ES-I3 (cell line): Measurements from ENCODE around the gene CORO2B.

ENCODE experiments used
- H3K36me3 ChIP-seq: 2 replicates; pipeline ENCODE4 v1.6.1; 2013; ENCODE audit warnings: mild to moderate bottlenecking, low read length, control low read depth, moderate library complexity; ENCODE audit not compliant: insufficient read depth
- H3K4me1 ChIP-seq: 2 replicates; pipeline ENCODE4 v1.6.1; 2013; ENCODE audit warnings: mild to moderate bottlenecking, control low read depth, low read length; ENCODE audit not compliant: insufficient read depth
- H3K9ac ChIP-seq: 2 replicates; pipeline ENCODE4 v1.6.1; 2013; ENCODE audit warnings: low read depth, mild to moderate bottlenecking, low read length, moderate library complexity
- H3K9me3 ChIP-seq: 2 replicates; pipeline ENCODE4 v1.6.1; 2013; ENCODE audit warnings: mild to moderate bottlenecking, low read length, moderate library complexity; ENCODE audit not compliant: control insufficient read depth, insufficient read depth

Gene CORO2B

DNA sequence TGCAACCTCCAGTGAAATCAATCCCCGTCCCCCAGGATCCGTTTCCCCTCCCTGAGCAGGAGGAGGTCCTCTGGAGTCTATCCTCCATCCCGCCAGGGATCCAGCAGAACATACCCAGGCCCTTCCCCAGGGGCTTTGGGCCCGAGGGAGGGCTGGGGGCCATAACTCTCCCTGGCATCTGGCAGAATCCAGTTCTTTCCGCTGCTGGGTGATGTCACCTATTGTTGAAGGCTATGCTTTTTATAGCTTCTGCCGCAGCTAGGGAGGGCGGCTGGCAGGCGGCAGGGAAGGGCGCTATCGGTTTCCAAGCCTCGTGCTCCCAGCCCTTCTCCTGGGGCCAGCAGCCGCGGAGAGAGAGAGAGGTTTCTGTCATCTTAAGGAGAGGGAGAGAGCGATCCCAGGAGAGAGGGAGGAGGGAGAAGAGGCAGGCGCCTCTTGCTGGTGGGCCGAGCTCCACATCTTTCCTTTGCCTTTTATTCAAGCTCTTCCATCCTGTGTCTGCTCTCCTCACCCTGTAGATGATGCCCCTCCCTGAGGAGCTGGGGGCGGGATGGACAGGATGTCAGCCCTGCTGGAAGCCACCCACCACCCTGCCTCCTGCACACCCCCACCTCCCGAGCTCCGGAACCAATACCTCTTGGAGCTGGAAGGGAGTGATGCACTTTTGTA is 121.8 kb downstream of the CORO2B start:
- H3K9me3 ChIP-seq = no peaks in the 10 kb centered on the region
- no peaks in the 10 kb centered on the region for H3K36me3 ChIP-seq
- peak overlapping the region; percentile 28; the same call in 1 of the 2 replicates for H3K9ac ChIP-seq
- H3K4me1 ChIP-seq = peaks cover 16% of the 10 kb centered on the region

DNA sequence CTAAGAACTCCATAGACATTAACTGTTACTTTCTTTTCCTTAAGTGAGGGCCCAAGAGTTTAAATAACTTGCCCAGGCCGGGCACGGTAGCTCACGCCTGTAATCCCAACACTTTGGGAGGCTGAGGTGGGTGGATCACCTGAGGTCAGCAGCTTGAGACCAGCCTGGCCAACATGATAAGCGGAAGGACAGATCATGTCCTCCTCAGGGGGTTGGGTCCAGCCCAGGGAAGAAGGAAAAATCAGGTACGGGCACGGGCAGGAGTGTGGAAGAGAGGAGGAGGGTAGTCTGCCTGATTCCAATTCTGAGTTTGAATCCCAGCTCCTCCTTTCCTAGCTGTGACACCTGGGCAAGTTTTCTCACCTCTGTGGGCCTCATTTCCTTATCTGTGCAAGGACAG is 123.1 kb downstream of the CORO2B start:
- Histone ChIP-seq H3K9ac (no peak overlapping the region), H3K9me3 (no peaks in the 10 kb centered on the region), H3K36me3 (no peaks in the 10 kb centered on the region), H3K4me1 (peaks cover 15% of the 10 kb centered on the region; the same call in 1 of the 2 replicates)

DNA sequence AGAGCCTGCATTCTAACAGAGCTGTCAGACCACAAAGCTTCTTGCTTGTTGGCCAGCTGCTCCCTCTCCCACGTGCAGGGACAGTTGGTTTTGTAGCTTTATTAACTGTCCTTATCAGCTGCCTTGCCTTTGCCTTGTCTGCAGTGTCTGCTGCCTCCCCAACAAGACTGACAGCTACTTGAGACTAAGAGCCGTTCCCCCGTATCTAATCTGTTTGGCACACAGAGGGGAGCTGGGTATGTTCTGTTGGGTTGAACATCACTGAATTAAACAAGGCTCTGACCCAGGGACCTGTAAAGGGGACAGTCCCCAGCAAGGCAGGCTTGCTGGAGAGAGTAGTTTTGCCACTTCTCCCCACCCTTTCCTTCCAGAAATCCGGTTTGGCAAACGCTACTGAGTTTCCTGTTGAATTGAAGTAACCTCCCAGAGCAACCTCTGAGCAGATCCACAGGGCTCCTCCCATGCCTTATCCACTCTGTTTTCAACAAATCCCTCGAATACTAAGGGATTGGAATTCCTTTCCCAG is 125.8 kb downstream of the CORO2B start:
- peaks cover 13% of the 10 kb centered on the region; the same call in 1 of the 2 replicates for H3K4me1 ChIP-seq
- no peaks in the 10 kb centered on the region for H3K36me3 ChIP-seq

DNA sequence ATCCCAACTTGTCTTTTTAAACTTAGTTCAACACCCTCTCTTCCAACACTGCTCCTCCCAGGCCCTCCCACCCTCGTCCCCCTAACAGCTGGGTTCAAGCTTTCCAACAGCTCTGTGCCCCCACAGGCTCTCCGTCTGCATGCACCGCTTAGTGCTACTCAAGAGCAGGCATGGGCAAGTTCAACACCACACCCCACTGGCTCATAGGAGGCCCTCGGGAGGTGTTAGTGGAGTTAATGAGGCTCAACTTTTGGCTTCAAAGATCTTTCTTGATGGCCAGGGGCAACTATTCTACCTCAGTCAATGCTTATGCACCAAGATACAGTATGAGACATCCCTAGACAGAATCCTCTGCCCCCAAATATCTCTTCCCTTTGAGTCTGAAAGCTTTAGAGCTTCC is 127.5 kb downstream of the CORO2B start:
- Histone ChIP-seq H3K9ac (no peak overlapping the region), H3K4me1 (peaks cover 4% of the 10 kb centered on the region; the same call in 1 of the 2 replicates), H3K9me3 (no peaks in the 10 kb centered on the region), H3K36me3 (no peaks in the 10 kb centered on the region)

More for the DNA sequence above, 125.8 kb downstream of the CORO2B start:
- Histone ChIP-seq H3K9ac (no peak overlapping the region), H3K9me3 (no peaks in the 10 kb centered on the region)

DNA sequence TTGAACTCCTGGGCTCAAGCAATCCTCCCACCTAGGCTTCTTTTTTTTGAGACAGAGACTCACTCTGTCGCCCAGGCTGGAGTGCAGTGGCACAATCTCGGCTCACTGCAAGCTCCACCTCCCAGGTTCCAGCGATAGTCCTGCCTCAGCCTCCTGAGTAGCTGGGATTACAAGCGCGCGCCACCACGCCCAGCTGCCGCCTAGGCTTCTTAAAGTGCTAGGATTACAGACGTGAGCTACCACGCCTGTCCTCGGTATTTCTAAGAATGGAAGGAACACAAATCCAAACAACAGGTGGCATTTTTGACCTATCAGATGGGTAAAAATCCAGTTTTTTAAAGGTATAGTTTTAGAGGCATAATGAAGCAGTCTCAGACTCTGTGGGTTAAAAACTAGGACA is 128.1 kb downstream of the CORO2B start:
- H3K9me3 ChIP-seq = no peaks in the 10 kb centered on the region
- no peaks in the 10 kb centered on the region for H3K36me3 ChIP-seq
- H3K4me1 ChIP-seq = peaks cover 4% of the 10 kb centered on the region; the same call in 1 of the 2 replicates
- H3K9ac ChIP-seq = no peak overlapping the region

DNA sequence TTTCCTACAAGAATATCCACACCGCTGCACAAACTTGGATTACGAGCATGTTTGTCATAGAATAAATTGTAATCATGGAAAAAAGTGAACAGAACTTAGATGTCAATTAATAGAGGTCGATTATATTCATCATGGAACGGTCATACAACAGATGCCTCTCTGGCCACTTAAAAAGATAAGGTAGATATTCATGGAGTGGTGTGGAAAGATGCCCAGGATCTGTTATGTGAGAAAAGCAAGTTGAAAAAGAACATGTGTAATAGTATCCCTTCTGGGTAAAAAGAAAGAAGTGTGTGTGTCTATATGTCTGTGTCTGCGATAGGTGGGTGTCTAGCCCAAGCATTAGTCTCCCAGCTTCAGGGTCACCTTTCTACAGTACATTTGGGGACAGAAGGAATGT is 128.6 kb downstream of the CORO2B start:
- no peak overlapping the region for H3K9ac ChIP-seq
- H3K36me3 ChIP-seq = no peaks in the 10 kb centered on the region
- H3K4me1 ChIP-seq = peaks cover under 1% of the 10 kb centered on the region; the same call in 1 of the 2 replicates
- H3K9me3 ChIP-seq = no peaks in the 10 kb centered on the region

DNA sequence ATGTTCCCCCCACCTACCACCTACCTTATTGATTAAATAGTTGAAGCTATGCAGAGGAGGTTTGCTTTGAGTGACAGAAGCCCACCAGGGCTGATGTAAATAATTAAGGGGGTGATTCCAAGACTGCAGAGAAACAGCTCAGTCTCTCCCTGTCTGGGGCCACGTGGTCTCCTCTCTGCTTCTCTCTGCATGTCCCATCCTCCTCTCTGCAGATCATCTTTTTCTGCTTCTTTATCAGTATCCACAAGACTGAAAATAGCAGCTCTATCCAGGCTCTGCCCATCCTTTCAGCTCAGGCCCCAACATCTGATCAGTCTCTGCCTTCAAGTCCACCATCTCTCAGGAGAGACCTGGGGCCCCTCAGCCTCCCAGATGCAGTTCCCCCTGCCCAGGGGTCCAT is 131.1 kb downstream of the CORO2B start:
- H3K4me1 ChIP-seq = no peaks in the 10 kb centered on the region
- no peak overlapping the region for H3K9ac ChIP-seq
- H3K36me3 ChIP-seq = no peaks in the 10 kb centered on the region
- H3K9me3 ChIP-seq = no peaks in the 10 kb centered on the region

DNA sequence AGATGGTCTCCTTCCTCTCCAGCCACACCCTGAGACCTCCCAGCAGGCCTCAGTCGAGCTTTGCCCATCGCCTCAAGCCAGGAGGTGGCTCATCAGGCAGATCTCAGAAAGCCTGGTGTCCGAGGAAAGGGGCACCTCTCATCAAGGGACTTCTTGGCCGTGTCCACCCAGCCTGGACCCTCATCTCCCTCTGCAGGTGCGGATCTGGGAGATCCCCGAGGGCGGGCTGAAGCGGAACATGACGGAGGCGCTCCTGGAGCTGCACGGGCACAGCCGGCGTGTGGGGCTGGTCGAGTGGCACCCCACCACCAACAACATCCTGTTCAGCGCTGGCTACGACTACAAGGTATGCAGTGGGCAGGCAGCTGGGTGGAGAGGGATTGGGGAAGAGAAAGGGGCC is 131.7 kb downstream of the CORO2B start:
- no peaks in the 10 kb centered on the region for H3K36me3 ChIP-seq
- H3K4me1 ChIP-seq = no peaks in the 10 kb centered on the region
- H3K9ac ChIP-seq = no peak overlapping the region
- no peaks in the 10 kb centered on the region for H3K9me3 ChIP-seq

DNA sequence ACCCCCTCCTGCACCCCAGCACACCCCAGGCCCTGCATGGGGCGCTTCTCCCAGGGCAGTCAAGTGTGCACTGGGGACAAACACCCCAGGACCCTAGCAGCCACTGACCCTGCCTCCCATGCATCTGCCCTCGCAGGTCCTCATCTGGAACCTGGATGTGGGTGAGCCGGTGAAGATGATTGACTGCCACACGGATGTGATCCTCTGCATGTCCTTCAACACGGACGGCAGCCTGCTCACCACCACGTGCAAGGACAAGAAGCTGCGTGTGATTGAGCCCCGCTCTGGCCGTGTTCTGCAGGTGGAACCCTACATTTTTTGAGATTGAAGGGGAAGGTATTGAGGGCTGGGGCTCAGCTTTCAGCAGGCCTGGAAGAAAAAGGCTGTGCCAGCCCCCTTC is 132.6 kb downstream of the CORO2B start:
- H3K9me3 ChIP-seq = no peaks in the 10 kb centered on the region
- no peaks in the 10 kb centered on the region for H3K4me1 ChIP-seq
- H3K9ac ChIP-seq = no peak overlapping the region
- H3K36me3 ChIP-seq = no peaks in the 10 kb centered on the region

DNA sequence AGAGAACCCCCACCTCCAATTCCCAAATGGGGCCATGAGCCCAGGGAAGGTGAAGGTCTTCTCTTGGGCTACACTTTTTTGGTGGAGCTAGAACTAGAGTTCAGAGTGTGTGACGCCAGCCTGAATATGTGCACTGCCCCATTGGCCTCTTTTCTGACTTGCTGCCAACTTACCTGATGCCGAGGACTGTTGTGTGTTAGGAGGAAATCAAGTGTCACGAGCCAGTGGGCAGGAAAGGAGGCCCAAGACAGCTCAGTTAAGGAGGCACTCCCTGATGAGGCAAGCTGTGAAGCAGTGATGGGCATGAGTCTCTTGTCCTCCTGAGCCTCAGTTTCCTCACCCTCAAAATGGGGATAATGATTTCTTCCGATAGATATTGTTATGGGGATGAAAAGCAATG is 134.1 kb downstream of the CORO2B start:
- no peaks in the 10 kb centered on the region for H3K36me3 ChIP-seq
- no peaks in the 10 kb centered on the region for H3K9me3 ChIP-seq
- H3K9ac ChIP-seq = no peak overlapping the region
- no peaks in the 10 kb centered on the region for H3K4me1 ChIP-seq

DNA sequence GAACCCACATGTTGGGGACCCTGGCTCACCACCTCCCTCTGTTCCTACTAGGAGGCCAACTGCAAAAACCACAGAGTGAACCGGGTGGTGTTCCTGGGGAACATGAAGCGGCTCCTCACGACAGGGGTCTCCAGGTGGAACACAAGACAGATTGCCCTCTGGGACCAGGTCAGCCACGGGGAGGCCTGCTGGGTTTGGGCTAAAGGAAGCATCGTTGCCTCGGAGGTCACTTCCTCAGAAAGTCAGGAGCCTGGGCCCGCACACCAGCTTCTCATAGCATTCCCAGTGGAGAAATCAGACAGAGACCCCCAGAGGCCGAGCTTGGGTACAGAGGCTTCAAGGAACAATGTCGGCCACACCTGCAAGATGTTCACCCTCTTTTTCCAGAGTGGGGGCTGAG is 135.1 kb downstream of the CORO2B start:
- Histone ChIP-seq H3K9me3 (no peaks in the 10 kb centered on the region), H3K9ac (no peak overlapping the region), H3K4me1 (no peaks in the 10 kb centered on the region), H3K36me3 (no peaks in the 10 kb centered on the region)

DNA sequence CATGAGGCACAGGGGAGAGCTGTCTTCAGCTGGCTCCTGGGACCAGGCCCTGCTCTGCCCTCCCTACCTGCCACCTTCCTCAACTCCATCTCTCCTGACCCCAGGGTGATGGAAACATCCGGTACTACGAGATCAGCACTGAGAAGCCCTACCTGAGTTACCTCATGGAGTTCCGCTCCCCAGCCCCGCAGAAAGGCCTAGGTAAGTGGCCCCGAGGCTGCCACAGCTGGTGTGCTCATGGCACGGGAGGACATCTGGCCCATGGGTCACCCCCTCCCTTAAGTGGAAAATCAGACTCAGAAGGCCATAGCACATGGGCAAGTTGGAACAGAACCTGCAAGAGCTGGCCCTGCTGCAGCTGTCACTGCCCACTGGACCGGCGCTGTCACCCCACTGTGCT is 136.3 kb downstream of the CORO2B start:
- no peak overlapping the region for H3K9ac ChIP-seq
- H3K36me3 ChIP-seq = no peaks in the 10 kb centered on the region
- no peaks in the 10 kb centered on the region for H3K9me3 ChIP-seq
- no peaks in the 10 kb centered on the region for H3K4me1 ChIP-seq

DNA sequence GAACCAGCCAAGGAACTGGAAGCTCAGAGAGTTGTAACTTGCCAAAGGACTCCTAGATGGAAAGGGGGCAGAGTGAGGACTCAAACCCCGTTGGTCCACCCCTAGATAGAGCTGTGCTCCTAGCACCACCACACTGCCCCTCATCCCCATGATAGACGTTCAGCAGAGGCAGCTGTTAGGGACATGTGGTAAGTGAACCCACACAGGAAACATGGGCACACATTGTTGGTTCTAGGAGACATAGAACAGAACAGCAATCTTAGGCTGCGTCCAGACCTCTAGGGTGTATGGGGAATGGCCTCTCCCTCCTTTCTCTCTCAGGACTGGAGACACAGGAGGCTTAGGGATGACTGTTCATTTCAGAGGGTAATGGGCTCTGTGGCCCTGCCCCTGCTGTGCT is 139.2 kb downstream of the CORO2B start:
- H3K4me1 ChIP-seq = no peaks in the 10 kb centered on the region
- no peak overlapping the region for H3K9ac ChIP-seq
- H3K36me3 ChIP-seq = no peaks in the 10 kb centered on the region
- no peaks in the 10 kb centered on the region for H3K9me3 ChIP-seq

DNA sequence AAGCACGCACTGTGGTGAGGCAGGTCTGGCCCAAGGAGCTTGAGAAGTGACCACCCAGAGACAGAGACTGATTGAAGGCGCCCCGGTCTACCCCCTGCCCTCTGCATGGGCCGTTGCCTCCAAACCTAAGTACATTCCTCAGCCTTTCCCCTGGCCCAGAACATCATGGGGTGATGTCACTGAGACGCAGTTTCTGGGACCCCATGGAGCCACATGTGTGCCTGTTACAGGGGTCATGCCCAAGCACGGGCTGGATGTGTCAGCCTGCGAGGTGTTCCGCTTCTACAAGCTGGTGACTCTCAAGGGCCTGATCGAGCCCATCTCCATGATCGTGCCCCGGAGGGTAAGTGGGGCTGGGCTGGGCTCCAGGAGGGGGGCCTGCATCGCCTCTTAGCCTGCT is 139.7 kb downstream of the CORO2B start:
- Histone ChIP-seq H3K4me1 (no peaks in the 10 kb centered on the region), H3K36me3 (no peaks in the 10 kb centered on the region), H3K9me3 (no peaks in the 10 kb centered on the region), H3K9ac (no peak overlapping the region)

DNA sequence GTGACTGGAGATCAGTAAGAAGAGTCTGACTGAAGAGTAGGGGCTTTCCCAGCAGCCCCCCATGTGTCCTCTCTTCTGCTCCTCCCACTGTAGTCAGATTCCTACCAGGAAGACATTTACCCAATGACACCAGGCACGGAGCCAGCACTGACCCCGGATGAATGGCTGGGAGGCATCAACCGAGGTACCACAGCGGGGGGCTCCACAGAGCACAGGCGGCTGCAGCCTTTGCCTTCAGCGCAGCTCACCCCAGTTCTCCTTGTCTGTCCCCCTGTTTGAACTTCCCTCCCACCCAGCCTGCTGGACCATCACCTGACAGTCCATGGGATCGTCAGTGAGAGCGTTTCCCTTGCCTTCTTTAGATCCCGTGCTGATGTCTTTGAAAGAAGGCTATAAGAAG is 140.3 kb downstream of the CORO2B start:
- Histone ChIP-seq H3K36me3 (no peaks in the 10 kb centered on the region), H3K4me1 (no peaks in the 10 kb centered on the region), H3K9ac (no peak overlapping the region), H3K9me3 (no peaks in the 10 kb centered on the region)
